Measurements from ENCODE around the gene RRAGA. TPM values are rescaled to one million over a fixed set of nuclear protein-coding genes. Genes with fewer than 3 reads are reported as not detected.
"Not testable (repeated sequence)": the region's sequence is repeated elsewhere in the genome, so short reads cannot be mapped to it uniquely, and the experiment has no call there.

Gene RRAGA, protein sequence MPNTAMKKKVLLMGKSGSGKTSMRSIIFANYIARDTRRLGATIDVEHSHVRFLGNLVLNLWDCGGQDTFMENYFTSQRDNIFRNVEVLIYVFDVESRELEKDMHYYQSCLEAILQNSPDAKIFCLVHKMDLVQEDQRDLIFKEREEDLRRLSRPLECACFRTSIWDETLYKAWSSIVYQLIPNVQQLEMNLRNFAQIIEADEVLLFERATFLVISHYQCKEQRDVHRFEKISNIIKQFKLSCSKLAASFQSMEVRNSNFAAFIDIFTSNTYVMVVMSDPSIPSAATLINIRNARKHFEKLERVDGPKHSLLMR
- total RNA-seq (2014; rRNA removed; shearing (Covaris generic)), result 26.1 and 39.1 TPM in 2 replicates
- 93.0 and 95.3 TPM in 2 replicates for polyA plus RNA-seq (2015; cell fraction: cytosol; rRNA removed)
- 89.2 and 89.6 TPM in 2 replicates for polyA plus RNA-seq (2015; cell fraction: nucleus; rRNA removed)

DNA sequence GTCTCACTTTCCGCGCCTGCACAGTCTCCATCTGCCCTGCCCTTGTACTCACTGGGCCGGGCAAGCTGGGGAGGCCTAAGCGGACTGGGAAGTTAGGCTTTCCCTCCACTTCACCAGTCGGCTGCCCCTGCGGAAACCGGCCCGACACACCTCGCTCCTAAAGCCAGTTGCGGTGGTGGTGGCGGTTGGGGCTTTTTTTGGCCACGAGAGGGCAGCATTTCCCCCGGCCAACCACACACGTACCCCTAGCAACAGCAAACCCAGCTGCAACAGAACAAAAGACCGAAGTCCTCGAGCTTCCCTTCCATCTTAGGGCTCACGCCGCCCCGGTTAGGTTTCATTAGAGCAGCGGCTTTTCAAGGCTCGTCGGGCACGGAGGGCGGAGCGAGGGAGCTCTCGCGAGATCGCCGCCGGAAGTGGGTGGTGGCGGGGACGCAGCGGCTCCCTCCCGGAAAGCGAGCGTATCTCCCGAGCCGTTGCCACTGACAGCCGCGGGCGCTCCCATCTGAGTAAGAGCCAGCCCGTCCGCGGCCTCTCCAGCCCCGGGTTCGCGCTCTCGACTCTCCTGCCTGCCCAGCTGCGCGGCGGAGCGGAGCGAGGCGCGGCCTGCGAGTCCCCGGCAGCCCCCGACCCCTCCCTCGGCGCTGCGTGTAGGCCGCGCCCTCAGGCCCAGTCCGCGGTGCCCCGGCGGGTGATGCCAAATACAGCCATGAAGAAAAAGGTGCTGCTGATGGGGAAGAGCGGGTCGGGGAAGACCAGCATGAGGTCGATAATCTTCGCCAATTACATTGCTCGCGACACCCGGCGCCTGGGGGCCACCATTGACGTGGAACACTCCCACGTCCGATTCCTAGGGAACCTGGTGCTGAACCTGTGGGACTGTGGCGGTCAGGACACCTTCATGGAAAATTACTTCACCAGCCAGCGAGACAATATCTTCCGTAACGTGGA lies at the start of gene RRAGA:
Gene RRAGA (plus strand): TSS at position 462 of the 951 bp plus-strand sequence. CDS start 233 bp downstream, at position 695.
- DNase-seq (ENCODE audit: low read depth), result peak; percentile 97

DNA sequence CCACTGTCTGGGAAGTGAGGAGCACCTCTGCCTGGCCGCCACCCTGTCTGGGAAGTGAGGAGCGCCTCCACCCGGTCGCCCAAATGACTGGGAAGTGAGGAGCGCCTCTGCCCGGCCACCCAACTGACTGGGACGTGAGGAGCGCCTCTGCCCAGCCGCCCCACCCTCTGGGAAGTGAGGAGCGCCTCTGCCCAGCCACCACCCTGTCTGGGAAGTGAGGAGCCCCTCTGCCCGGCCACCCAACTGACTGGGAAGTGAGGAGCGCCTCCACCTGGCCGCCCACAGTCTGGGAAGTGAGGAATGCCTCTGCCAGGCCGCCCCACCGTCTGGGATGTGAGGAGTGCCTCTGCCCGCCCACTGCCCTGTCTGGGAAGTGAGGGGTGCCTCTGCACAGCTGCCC lies 49.1 kb upstream of the RRAGA start:
- DNase-seq (ENCODE audit: low read depth), result no peak

DNA sequence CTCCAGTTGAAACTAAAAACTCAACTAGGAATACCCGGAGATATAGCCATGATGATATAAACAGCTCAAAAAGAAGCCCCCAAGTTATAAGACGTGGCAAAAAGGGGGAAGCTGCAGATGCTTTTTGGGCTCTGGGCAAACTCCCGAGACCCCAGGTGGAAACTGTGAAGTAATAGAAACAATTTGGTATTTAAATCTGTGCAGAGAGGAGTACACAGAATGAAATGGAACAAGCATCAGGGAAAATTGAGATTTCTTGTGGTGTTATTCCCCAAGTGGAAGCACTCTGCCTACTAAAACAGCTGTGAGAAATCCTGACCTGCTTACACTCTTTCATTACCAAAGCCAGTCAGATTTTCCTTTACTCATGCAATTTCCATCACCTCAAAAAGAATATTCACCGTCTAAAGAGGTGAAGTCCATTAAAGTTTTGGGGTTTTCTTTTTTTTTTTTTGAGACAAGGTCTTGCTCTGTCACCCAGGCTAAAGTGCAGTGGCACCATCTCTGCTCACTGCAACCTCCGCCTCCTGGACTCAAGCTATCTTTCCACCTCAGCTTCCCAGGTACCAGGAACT lies 39.7 kb upstream of the RRAGA start:
- no peak for DNase-seq (ENCODE audit: low read depth)

DNA sequence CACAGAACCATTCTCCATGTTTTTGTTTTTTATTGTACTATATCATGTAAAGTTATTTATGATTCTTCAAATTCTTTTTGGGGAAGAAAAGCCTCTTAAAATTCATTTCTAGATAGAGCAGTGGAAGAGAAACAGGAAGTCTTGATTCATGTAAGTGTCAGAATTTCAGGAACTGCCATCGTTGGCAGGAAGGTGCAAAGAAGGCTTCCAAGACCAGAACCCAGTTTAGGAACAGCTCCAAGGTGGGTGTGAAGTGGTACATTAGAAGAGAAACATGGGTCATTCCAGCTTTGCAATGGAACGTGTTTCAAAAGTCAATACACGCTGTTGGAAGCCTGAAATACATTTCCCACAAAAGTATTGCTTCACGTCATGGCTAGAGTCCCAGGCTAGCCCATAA lies 31.0 kb upstream of the RRAGA start:
- DNase-seq (ENCODE audit: low read depth), result no peak

DNA sequence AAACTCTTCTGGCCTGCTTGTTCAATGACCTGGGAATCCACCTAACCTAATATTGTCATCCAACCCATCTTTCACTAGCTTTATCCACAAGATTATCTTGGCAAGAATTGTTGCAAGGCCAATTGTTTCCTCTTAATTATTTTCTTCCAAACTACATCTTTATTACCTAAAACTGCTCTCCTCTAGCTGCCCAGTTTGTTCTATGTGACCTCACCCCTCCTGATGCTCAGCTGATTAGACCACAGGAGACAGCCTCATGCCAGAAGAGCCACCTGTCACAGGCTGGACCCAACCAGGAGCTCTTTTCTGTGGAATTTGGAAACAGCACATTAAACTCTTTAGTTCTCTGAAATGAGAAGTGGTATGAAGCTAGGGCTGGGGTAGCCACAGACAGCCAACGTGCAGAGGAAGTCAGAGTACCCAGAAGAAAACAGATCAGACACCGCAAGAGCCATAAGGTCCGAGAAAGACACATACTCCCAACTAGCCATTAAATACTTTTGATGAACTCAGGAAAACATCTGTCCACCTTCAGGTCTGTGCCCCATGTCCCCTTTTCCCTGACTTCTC lies 28.3 kb upstream of the RRAGA start:
- no peak for DNase-seq (ENCODE audit: low read depth)

DNA sequence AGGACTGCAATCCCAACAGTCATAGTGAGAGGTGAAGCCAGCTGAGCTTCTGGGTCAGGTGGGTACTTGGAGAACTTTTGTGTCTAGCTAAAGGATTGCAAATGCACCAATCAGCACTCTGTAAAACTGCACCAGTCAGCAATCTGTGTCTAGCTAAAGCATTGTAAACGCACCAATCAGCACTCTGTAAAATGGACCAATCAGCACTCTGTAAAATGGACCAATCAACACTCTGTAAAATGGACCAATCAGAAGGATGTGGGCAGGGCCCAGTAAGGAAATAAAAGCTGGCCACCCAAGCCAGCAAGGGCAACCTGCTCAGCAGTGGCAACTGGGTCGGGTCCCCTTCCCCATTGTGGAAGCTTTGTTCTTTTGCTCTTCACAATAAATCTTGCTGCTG lies 27.6 kb upstream of the RRAGA start:
- not testable (repeated sequence) for DNase-seq (ENCODE audit: low read depth)

DNA sequence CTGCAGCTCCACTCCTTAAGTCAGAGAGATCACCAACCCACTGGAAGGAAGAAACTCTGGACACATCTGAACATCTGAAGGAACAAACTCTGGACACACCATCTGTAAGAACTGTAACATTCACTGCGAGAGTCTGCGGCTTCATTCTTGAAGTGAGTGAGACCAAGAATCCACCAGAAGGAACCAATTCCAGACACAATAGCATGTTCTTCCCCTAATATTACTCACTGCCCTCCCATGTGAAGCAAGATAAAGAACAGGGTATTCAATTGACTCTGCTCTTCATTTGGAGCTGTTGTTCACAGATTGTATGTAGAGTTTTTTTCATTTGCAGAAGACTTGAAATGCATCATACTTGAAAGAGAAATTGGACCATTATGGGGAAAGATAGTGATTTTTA lies 27.0 kb upstream of the RRAGA start:
- no peak for DNase-seq (ENCODE audit: low read depth)

DNA sequence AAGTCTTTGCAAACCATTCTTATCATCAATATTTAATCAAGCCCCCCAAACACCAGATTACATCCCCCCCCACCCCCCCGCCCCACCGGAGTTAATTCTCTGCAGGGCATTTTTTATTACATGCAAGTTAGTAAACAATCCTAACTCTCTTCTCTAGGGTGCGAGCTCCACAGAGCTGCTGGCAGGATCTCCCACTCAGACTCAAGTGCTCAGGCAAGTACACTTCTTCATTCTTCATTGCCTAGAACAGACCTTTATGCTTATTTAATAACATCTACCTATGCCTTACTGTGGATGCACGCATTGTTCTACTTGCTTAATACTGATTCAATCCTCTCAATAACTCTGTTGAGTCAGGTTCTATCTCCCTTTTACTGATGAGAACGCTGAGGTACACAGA lies 26.1 kb upstream of the RRAGA start:
- DNase-seq (ENCODE audit: low read depth), result no peak

DNA sequence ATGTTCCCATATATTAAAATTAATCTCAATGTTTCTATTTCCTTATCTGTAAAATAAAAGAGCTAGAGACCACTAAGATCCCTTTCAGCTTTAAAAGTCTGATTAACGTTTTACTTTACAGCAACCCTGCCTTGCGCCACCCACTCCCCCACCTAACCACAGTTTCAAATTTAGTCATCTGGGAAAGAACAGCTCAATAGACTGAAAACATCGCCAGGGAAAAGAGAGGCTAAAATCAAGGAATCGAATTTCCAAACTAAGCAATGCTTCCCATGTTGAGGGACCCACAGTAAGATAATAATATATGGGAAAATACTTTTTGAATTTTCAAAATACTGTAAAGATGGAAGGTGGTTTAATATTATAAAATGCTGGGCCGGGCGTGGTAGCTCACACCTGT lies 22.9 kb upstream of the RRAGA start:
- DNase-seq (ENCODE audit: low read depth), result no peak

DNA sequence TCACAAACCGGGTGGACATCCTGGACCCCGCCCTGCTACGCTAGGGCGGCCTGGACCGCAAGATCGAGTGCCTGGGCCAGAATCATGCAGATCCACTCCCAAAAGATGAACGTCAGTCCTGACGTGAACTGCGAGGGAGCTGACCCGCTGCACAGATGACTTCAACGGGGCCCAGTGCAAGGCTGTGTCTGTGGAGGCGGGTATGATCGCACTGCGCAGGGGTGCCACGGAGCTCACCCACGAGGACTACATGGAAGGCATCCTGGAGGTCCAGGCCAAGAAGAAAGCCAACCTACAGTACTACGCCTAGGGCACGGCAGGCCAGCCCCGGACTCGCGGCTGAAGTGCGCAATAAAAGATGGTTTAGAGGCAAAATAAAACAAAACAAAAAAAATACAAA lies 21.4 kb upstream of the RRAGA start:
- no peak for DNase-seq (ENCODE audit: low read depth)

DNA sequence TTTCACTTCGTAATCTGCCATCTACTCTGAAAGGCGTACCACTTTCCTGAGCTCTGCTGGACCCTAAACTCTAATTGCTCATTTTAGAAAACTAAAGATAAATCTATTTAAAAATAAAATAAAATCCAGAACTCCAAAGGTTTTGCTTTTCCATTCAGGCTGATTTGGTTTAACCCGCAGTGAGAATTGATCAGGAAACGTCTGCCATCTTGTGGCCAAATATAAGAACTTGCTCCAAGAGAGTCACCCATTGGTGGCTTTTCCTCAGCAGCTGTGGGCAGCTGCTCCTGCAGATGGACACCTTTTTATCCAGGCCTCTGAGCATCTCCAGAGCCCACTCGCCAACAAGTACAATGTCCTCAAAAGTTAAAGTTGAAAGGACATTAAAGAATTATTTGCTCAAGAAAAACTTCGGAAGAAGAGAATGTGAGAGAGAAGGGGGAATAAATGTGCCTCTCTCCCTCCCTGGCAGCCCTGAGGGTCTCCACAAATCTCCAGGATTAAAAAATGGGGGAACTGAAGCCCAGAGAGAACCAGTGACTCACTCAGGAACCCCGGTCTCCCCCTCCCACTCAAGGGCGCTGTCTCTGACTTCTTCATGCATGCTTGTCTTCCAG lies 20.3 kb upstream of the RRAGA start:
- DNase-seq (ENCODE audit: low read depth), result peak; percentile 56

DNA sequence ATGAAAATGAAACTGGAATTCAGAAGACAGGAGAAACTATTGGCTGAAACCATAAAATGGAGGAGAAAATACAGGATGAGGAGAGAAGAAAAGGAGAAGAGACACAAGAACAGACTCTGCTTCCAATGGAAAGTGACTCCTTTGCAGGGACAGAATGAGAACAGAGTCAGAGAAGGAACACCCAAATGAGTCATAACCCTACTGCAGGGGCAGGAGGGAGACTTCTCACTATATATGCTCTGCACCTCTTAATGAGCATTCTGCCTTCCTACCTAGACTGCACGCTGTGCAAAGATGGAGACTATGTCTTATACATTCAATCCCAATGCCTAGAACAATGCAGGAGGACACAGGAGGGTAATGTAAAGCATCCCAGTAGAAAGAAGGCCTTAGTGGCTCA lies 18.3 kb upstream of the RRAGA start:
- DNase-seq (ENCODE audit: low read depth), result no peak

DNA sequence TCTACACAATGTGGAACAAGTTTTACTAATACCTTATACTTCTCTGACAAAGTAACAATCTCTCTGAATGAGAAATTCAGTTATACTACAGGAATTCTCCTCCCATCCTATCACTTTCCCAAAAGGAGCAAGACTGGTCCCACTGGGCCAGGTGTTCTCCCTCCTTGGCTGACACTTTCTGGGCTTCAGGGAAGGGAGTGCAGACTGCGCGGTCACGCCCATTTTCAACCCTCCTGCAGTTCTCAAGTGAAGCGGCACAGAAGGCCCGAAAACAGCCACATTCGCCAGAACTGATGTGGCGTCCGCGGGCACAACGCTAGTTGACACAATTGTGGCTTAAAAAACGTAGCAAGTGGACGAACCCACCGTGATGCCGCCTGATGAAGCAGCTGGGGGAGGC lies 16.8 kb upstream of the RRAGA start:
- DNase-seq (ENCODE audit: low read depth), result no peak

DNA sequence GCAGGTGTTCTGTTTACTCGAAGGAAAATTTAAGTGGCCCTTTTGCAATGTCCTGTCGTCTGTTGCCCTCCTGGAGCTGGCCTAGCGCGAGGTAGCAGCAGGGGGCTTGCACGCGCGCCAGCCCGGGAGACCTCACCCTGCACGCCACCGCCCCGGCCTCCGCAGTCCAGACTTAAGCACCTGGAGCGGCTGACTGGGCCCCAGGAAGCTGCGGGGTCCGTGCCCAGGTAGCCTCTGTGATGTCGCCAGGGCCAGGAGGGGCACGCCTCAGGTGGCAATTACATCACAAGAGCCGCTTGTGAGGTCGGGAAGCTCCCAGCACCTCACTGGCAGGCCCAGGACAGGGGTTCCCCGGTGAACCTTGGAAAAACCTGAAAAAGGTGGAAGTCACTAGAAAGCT lies 16.2 kb upstream of the RRAGA start, which contains the start of gene SAXO1:
Gene SAXO1 (minus strand): TSS at position 195 of the 400 bp plus-strand sequence. CDS start 301 bp downstream, outside the sequence.
- DNase-seq (ENCODE audit: low read depth), result no peak

DNA sequence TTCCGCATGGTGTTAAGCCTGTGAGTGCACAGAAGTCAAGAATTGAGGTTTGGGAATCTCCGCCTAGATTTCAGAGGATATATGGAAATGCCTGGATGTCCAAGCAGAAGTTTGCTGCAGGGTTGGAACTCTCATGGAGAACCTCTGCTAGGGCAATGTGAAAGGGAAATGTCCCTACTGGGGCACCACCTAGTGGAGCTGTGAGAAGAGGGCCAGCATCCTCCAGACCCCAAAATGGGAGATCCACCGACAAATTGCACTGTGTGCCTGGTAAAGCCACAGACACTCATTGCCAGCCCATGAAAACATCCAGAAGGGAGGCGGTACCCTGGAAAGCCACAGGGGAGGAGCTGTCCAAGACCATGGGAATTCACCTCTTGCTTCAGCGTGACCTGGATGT lies 12.6 kb upstream of the RRAGA start:
- no peak for DNase-seq (ENCODE audit: low read depth)

DNA sequence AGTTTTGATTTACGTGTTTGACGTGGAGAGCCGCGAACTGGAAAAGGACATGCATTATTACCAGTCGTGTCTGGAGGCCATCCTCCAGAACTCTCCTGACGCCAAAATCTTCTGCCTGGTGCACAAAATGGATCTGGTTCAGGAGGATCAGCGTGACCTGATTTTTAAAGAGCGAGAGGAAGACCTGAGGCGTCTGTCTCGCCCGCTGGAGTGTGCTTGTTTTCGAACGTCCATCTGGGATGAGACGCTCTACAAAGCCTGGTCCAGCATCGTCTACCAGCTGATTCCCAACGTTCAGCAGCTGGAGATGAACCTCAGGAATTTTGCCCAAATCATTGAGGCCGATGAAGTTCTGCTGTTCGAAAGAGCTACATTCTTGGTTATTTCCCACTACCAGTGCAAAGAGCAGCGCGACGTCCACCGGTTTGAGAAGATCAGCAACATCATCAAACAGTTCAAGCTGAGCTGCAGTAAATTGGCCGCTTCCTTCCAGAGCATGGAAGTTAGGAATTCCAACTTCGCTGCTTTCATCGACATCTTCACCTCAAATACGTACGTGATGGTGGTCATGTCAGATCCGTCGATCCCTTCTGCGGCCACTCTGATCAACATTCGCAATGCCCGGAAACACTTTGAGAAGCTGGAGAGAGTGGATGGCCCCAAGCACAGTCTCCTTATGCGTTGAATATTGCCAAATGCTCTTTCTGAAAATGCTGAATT lies 850 bp downstream of the RRAGA start:
- peak; percentile 15 for DNase-seq (ENCODE audit: low read depth)

DNA sequence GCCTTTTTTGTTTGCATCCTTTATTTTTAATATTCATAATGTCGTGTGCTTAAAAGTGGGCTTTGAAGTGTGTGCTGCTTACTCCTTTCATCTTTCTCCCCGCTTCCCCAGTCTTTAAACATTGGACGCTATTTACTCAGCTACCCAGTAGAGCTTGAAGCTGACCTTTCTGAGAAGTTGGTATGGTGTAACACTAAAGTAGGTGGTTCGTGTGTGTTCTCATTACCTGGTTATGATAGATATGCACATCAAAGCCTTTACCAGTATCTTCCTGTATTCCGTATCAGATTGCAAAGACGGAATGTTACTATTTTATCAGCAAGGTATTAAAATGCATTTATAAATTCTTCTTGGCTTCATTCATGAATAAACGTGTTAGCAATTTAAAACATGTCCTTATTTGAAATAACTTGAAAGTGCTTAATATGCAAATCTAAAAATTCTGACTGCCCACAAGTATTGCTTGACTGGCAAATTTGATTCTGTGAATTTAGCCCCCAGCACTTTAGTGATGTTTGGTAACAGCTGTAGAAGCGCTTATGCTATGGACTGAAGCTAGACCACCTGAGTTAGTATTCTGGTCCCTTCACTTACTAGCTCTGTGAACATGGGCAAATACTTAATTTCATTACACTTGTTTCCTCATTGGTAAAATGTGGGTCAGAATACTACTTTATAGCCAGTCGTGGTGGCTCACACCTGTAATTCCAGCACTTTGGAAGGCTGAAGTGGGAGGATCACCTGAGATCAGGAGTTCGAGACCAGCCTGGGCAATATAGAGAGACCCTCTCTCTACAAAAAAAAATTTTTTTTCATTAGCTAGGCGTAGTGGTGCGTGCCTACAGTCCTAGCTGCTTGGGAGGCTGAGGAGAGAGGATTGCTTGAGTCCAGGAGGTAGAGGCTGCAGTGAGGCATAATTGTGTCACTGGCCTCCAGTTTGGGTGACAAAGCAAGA lies 1.7 kb downstream of the RRAGA start:
- DNase-seq (ENCODE audit: low read depth), result no peak

DNA sequence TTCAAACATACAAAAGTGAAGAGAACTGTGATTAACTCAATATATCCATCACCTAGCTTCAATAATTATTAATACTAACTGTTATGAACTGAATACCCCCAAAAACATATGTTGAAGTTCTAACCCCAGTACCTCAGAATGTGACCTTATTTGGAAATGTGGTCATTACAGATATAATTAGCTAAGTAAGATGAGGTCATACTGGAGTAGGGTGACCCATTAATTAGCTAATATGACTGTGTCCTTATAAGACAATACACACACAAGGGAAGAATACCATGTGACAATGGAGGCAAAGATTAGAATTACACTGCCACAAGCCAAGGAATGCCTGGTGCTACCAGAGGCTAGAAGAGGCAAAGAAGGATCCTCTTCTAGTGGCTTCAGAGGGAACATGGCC lies 7.8 kb downstream of the RRAGA start:
- DNase-seq (ENCODE audit: low read depth), result no peak

DNA sequence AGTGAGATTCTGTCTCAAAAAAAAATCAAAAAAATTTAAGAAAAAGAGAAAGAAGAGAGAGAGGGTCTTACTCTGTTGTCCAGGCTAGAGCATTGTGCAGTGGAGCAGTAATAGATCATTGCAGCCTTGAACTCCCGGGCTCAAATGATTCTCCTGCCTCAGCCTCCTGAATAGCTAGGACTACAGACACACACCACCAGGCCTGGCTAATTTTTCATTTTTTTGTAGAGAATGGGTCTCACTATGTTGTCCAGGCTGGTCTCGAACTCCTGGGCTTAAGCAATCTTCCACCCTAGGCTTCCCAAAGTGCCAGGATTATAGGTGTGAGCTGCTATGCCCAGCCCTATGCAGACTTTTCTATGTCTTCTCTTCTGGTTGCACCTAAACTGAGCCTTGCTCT lies 25.0 kb downstream of the RRAGA start:
- DNase-seq (ENCODE audit: low read depth), result no peak
